ENCODE results near the gene PAX6. TPM values are rescaled to one million over a fixed set of nuclear protein-coding genes. Genes with fewer than 3 reads are reported as not detected.

Gene PAX6
- total RNA-seq, 4 donors from 2014 or later = 0.46 TPM; not detected in 3

DNA sequence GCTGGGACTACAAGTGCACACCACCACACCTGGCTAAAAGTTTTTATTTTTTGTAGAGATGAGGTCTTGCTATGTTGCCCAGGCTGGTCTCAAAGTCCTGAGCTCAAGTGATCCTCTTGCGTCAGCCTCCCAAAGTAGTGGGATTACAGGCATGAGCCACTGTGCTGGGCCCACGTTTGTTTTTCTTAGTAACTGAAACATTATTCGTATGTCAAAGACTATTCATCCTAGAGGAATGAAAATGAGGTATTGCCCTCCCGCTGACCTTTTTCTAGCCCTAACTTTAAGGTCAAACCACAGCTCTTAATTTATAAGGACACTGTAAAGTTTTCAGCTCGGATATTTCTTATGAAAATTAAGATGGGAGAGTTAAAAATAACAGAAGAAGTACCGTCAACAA, 33.2 kb upstream of the PAX6 start:
- DNase-seq (ENCODE audit: low spot score) (no peak), ATAC-seq (ENCODE audit: low FRiP score) (no peak)
- no peak for TF ChIP-seq CTCF (IDR thresholded peaks at IDR 0.05)

DNA sequence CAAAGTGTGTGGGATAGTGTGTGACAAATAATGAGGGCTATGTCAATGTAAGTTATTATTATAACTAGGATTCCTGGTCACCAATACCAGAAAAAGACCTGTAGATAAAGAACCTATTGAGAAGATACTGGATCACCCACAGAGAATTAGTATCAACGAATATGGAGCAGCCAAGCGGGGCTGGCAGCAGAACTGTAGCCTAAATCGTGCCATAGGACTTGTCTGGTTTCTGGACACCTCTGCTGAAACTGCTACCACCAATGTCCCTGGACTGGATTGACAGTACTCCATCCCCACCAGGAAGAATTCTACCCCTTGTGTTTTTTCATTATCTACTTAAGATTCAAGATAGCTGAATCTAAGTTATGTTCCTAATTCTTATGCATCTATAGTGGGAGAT, 30.3 kb upstream of the PAX6 start:
- TF ChIP-seq CTCF (IDR thresholded peaks at IDR 0.05) = no peak
- ATAC-seq (ENCODE audit: low FRiP score) (no peak), DNase-seq (ENCODE audit: low spot score) (no peak)

DNA sequence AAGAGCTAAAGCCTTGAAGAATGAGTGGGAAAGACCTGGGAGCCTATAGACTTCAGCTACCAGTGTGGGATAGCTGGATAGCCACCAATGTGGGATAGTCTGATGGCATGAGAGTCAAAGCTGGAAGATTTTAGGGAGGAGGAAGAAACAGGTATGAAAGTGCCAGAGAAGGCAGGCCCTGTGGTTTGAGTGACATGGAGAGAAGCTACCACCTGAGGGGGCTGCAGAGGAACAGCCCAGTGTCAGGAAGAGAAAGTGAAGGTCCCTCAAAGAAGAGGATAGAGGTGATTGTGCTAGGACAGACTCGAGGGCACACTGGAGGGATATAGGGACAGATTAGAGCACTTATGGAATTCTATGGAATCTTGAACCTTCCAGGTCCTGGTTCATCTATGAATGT, 23.1 kb upstream of the PAX6 start:
- ATAC-seq (ENCODE audit: low FRiP score) (no peak), DNase-seq (ENCODE audit: low spot score) (no peak)
- no peak for TF ChIP-seq CTCF (IDR thresholded peaks at IDR 0.05)

DNA sequence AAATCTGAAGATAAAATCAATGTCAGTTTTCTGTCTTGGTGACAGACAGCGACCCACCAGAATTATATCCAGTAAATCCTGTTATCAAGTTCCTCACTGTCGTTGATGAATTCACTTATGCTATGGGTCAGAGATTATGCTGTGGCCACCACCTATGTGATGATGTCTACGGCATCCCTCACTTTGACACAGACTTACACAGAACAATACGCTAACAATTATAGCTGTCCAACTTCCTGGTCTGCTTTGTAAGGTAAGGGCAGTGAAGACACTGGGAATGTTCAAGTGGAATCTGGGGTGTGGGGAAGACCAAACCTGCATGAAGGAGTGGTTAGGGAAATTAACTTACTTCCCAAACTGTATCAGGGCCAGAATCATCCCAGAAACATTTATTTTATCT, 19.3 kb upstream of the PAX6 start:
- no peak for ATAC-seq (ENCODE audit: low FRiP score)

DNA sequence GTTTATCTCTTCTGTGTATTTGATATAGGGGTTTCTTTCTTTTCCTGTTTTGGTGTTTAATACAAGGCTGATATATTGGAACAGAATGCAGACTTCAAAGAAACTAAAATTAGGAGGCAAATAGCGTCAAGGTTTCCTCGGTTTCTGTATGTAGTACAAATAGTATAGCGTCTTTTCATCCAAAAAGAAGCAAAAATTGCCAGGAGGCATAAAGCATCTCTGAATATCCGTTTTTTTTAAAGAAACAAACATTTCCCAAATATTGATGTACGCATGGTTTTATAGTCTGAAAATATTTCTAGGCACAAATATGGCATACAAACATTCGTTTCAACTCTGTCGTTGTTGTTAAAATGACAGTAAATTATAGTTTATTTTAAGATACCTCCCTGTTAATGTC, 17.1 kb upstream of the PAX6 start:
- no peak for TF ChIP-seq CTCF (IDR thresholded peaks at IDR 0.05)
- ATAC-seq (ENCODE audit: low FRiP score) (no peak), DNase-seq (ENCODE audit: low spot score) (no peak)

More for the DNA sequence above, 19.3 kb upstream of the PAX6 start:
- no peak for DNase-seq (ENCODE audit: low spot score)
- TF ChIP-seq CTCF (IDR thresholded peaks at IDR 0.05) = no peak

- ATAC-seq (ENCODE audit: low FRiP score) = no peak
- DNase-seq (ENCODE audit: low spot score) = no peak
- TF ChIP-seq CTCF (IDR thresholded peaks at IDR 0.05) = no peak
Observed at GRCh38 chr11:31827455-31828206, 16.5 kb upstream of the PAX6 start.
